GM10266 (cell line): ENCODE results near the gene TTLL1.

Source experiments
- DNase-seq: peaks from one replicate; pipeline ENCODE4 v3.0.0; 2012; ENCODE audit errors: extremely low spot score
- TF ChIP-seq, protein P1 (sequence below): IDR thresholded peaks from 2 replicates; pipeline ENCODE4 v1.5.1; 2012; ENCODE audit warnings: mild to moderate bottlenecking, low read depth; ENCODE audit not compliant: control insufficient read depth, insufficient read depth; ENCODE audit errors: missing control alignments

Gene TTLL1

DNA sequence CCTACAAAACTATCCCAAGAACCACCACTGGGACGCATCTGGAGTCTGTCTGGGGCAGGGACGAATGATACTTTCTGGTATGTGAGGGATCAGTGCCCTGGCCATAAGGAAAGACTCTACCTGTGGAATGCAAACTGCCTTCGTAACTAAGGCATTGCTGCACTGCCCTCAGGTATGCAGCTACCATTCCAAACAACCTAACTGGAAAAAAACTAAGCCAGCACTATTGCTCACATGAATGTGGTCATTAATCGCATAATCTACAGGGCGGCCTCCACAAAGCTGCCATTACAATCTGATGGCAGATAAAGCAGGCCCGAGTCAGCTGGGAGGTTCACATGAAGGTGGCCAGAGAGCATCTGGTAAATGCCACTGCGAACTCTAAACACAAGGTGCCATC, 78.1 kb downstream of the TTLL1 start:
- DNase-seq: no peak
- TF ChIP-seq, protein P1, sequence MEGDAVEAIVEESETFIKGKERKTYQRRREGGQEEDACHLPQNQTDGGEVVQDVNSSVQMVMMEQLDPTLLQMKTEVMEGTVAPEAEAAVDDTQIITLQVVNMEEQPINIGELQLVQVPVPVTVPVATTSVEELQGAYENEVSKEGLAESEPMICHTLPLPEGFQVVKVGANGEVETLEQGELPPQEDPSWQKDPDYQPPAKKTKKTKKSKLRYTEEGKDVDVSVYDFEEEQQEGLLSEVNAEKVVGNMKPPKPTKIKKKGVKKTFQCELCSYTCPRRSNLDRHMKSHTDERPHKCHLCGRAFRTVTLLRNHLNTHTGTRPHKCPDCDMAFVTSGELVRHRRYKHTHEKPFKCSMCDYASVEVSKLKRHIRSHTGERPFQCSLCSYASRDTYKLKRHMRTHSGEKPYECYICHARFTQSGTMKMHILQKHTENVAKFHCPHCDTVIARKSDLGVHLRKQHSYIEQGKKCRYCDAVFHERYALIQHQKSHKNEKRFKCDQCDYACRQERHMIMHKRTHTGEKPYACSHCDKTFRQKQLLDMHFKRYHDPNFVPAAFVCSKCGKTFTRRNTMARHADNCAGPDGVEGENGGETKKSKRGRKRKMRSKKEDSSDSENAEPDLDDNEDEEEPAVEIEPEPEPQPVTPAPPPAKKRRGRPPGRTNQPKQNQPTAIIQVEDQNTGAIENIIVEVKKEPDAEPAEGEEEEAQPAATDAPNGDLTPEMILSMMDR: no peak

GRCh38 chr22:43009444-43009843, 79.7 kb downstream of the TTLL1 start:
- TF ChIP-seq, protein P1: no peak
- DNase-seq: no peak

GRCh38 chr22:43008921-43009320, 80.3 kb downstream of the TTLL1 start:
- TF ChIP-seq, protein P1: no peak
- no peak for DNase-seq

- no peak for DNase-seq
- TF ChIP-seq, protein P1: no peak
Observed at GRCh38 chr22:43008509-43008908, 80.7 kb downstream of the TTLL1 start.

- no peak for DNase-seq
- TF ChIP-seq, protein P1: no peak
Observed at GRCh38 chr22:43007519-43008102, 81.6 kb downstream of the TTLL1 start.

GRCh38 chr22:43006753-43007152, 82.4 kb downstream of the TTLL1 start:
- no peak for DNase-seq

DNA sequence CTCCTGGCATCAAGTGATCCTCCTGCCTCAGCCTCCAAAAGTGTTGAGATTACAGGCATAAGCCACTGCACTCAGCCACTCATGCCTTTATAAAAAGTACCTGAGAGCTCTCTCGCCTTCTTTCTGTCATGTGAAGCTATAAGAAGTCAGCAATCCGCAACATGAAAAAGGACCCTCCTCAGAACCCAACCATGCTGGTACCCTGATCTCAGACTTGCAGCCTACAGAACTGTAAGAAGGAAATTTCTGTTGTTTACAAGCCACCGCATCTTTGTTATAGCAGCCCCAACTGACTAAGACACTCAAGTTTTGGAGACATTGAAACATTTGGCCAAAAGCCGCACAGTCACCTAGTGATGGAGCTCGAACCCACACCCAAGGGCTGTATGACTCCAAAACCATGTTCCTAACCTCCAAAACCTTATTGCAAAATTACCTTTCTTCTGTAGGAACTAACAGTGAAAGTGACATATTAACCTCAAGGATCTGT, 83.1 kb downstream of the TTLL1 start:
- TF ChIP-seq, protein P1: no peak

More at GRCh38 chr22:43006753-43007152, 82.4 kb downstream of the TTLL1 start:
- TF ChIP-seq, protein P1: no peak

More for the DNA sequence above, 83.1 kb downstream of the TTLL1 start:
- no peak for DNase-seq
